HEK293T (cell line): ENCODE results near the gene HNRNPA0.

Source experiments
- CTCF ChIA-PET: fragments of 350-600 bp; formaldehyde crosslinking; extraction: SDS; loops from one replicate; lab custom pipeline; 2021; ENCODE audit warnings: antibody characterized with exemption, inconsistent platforms; lab: Yijun Ruan, JAX
- POLR2A ChIA-PET: fragments of 350-600 bp; formaldehyde crosslinking; extraction: SDS; loops from one replicate; lab custom pipeline; 2020; ENCODE audit warnings: antibody characterized with exemption, inconsistent platforms; lab: Yijun Ruan, JAX
- DNase-seq: peaks from one replicate; pipeline ENCODE4 v3.0.0; 2012; ENCODE audit warnings: mixed read lengths; ENCODE audit errors: extremely low spot score
- ARNT ChIP-seq: fragments of 450-650 bp; IDR thresholded peaks from 2 replicates; pipeline ENCODE4 v1.6.1; 2017; ENCODE audit warnings: mild to moderate bottlenecking
- BHLHE40 ChIP-seq: fragments of 450-650 bp; IDR thresholded peaks from 2 replicates; pipeline ENCODE4 v1.6.1; 2016; ENCODE audit warnings: mild to moderate bottlenecking, moderate library complexity, borderline replicate concordance
- CTBP1 ChIP-seq: fragments of 450-650 bp; IDR thresholded peaks from 2 replicates; pipeline ENCODE4 v1.6.1; 2016; ENCODE audit warnings: borderline replicate concordance
- ELF4 ChIP-seq: fragments of 450-650 bp; IDR thresholded peaks from 2 replicates; pipeline ENCODE4 v1.6.1; 2017; ENCODE audit warnings: antibody characterized with exemption
- FOXA1 ChIP-seq: fragments of 450-650 bp; IDR thresholded peaks from 2 replicates; pipeline ENCODE4 v1.6.1; 2016; ENCODE audit warnings: mild to moderate bottlenecking
- FOXK2 ChIP-seq: fragments of 450-650 bp; IDR thresholded peaks from 2 replicates; pipeline ENCODE4 v1.6.1; 2016; ENCODE audit warnings: mild to moderate bottlenecking
- FOXM1 ChIP-seq: fragments of 450-650 bp; IDR thresholded peaks from 2 replicates; pipeline ENCODE4 v1.6.1; 2017; ENCODE audit warnings: mild to moderate bottlenecking, borderline replicate concordance
- HDGF ChIP-seq: fragments of 450-650 bp; IDR thresholded peaks from 2 replicates; pipeline ENCODE4 v1.6.1; 2017; ENCODE audit warnings: antibody characterized with exemption, borderline replicate concordance
- L3MBTL2 ChIP-seq: fragments of 450-650 bp; conservative IDR thresholded peaks from 2 replicates; pipeline ENCODE4 v1.6.1; 2016; ENCODE audit warnings: mild to moderate bottlenecking
- LEF1 ChIP-seq: fragments of 450-650 bp; IDR thresholded peaks from 2 replicates; pipeline ENCODE4 v1.6.1; 2017; ENCODE audit warnings: mild to moderate bottlenecking, borderline replicate concordance
- NFRKB ChIP-seq: fragments of 450-650 bp; IDR thresholded peaks from 2 replicates; pipeline ENCODE4 v1.6.1; 2016; ENCODE audit warnings: mild to moderate bottlenecking, moderate library complexity
- PKNOX1 ChIP-seq: fragments of 450-650 bp; IDR thresholded peaks from 2 replicates; pipeline ENCODE4 v1.6.1; 2016
- SP1 ChIP-seq: fragments of 450-650 bp; IDR thresholded peaks from 2 replicates; pipeline ENCODE4 v1.6.1; 2017
- SUZ12 ChIP-seq: fragments of 450-650 bp; IDR thresholded peaks from 2 replicates; pipeline ENCODE4 v1.6.1; 2016; ENCODE audit warnings: mild to moderate bottlenecking
- TARDBP ChIP-seq: fragments of 450-650 bp; IDR thresholded peaks from 2 replicates; pipeline ENCODE4 v1.6.1; 2016
- ZNF384 ChIP-seq: fragments of 450-650 bp; IDR thresholded peaks from 2 replicates; pipeline ENCODE4 v1.6.1; 2016

Gene HNRNPA0

GRCh38 chr5:137738947-137739346 is 15.2 kb downstream of the HNRNPA0 start:
- CTCF ChIA-PET: no interaction called here
- DNase-seq: no peak

GRCh38 chr5:137737349-137738131 is 16.6 kb downstream of the HNRNPA0 start:
- no peak for DNase-seq
- POLR2A ChIA-PET: no interaction called here
- CTCF ChIA-PET: no interaction called here
- TF ChIP-seq PKNOX1: no peak
- no peak for TF ChIP-seq TARDBP
- no peak for TF ChIP-seq ZNF384
- no peak for TF ChIP-seq HDGF
- no peak for TF ChIP-seq LEF1
- TF ChIP-seq CTBP1: no peak
- no peak for TF ChIP-seq FOXA1
- no peak for TF ChIP-seq L3MBTL2
- no peak for TF ChIP-seq FOXK2
- TF ChIP-seq SP1: no peak
- TF ChIP-seq FOXM1: no peak
- TF ChIP-seq NFRKB: no peak
- no peak for TF ChIP-seq SUZ12
- no peak for TF ChIP-seq ARNT
- no peak for TF ChIP-seq ELF4
- TF ChIP-seq BHLHE40: no peak

More at GRCh38 chr5:137738947-137739346, 15.2 kb downstream of the HNRNPA0 start:
- POLR2A ChIA-PET: no interaction called here
- TF ChIP-seq FOXM1 (no peak), NFRKB (no peak), FOXA1 (no peak), CTBP1 (no peak), LEF1 (no peak), PKNOX1 (no peak), ARNT (no peak), TARDBP (no peak)

- no peak for DNase-seq
- TF ChIP-seq SP1 (no peak), ARNT (no peak), BHLHE40 (no peak), TARDBP (no peak), FOXA1 (no peak), FOXM1 (no peak), ZNF384 (no peak), FOXK2 (no peak), HDGF (no peak), L3MBTL2 (no peak), LEF1 (no peak), SUZ12 (no peak), CTBP1 (no peak), ELF4 (no peak), NFRKB (no peak), PKNOX1 (no peak)
- ChIA-PET POLR2A (interaction anchor here (1.4 kb wide), 1 partner anchor 17 kb away, joined by 3 read pairs; no protein-coding TSS in a partner anchor), CTCF (interaction anchor here (0.7 to 1.4 kb wide), 3 partner anchors 15 to 76 kb away, joined by 3 to 12 read pairs (median 4); no protein-coding TSS in a partner anchor)
These were observed 17.7 kb downstream of the HNRNPA0 start for GRCh38 chr5:137736496-137736895.

GRCh38 chr5:137735555-137736284 is 18.4 kb downstream of the HNRNPA0 start, which contains the start of gene KLHL3:
TSS of gene KLHL3 (minus strand) at chr5:137736089. CDS start at chr5:137735646, 443 bp downstream.
- POLR2A ChIA-PET: interaction anchor here (1.4 kb wide), 1 partner anchor 18 kb away, joined by 3 read pairs; no protein-coding TSS in a partner anchor
- peak; percentile 23 for DNase-seq

More at GRCh38 chr5:137735555-137736284, 18.4 kb downstream of the HNRNPA0 start, which contains the start of gene KLHL3:
- CTCF ChIA-PET: interaction anchor here (1.2 to 1.4 kb wide), 2 partner anchors 16 to 76 kb away, joined by 4 to 12 read pairs; no protein-coding TSS in a partner anchor
- TF ChIP-seq ELF4: no peak
- no peak for TF ChIP-seq BHLHE40
- TF ChIP-seq SUZ12: no peak
- TF ChIP-seq CTBP1: no peak
- no peak for TF ChIP-seq FOXA1
- no peak for TF ChIP-seq PKNOX1
- no peak for TF ChIP-seq FOXM1
- TF ChIP-seq ARNT: no peak
- TF ChIP-seq FOXK2: no peak
- TF ChIP-seq ZNF384: no peak
- no peak for TF ChIP-seq L3MBTL2
